Pericardium fibroblast (primary cell): ENCODE measurements around the gene TOP2B. TPM values are rescaled to one million over a fixed set of nuclear protein-coding genes. Genes with fewer than 3 reads are reported as not detected.

Source experiments
- total RNA-seq: library from RNA; depleted of rRNA; stranded (reverse); fragments of >200 nt; gene quantifications from 2 replicates; pipeline ENCODE4 v1.2.3, GENCODE V29; 2015

TOP2B gene
- total RNA-seq = 40.4 and 40.6 TPM in 2 replicates

GRCh38 chr3:25664812-25665314 is at the start of gene TOP2B:
Gene TOP2B, minus strand, starts transcription at chr3:25664907. Its CDS starts 610 bp downstream, at chr3:25664297.

Other genes with a start within 250 kb of the TOP2B start
- gene RARB, start 236.6 kb downstream of the TOP2B start, total RNA-seq = 3.4 and 7.7 TPM in 2 replicates
- 17.7 and 24.0 TPM in 2 replicates for gene NGLY1, start 118.5 kb upstream of the TOP2B start, total RNA-seq
- 6.8 TPM in 2 replicates for gene OXSM, start 125.2 kb upstream of the TOP2B start, total RNA-seq